HG03175 (cell line): ENCODE data around the gene FBXO4.
A peak's percentile ranks its signal among the peaks of the same experiment; 100 is the strongest.

Source experiments
- ATAC-seq: cut with Tn5 transposase; IDR thresholded peaks from one replicate; pipeline ENCODE4 v1.9.1; 2021; ENCODE audit warnings: mild to moderate bottlenecking, moderate library complexity; ENCODE audit not compliant: unreplicated experiment

FBXO4 gene, protein sequence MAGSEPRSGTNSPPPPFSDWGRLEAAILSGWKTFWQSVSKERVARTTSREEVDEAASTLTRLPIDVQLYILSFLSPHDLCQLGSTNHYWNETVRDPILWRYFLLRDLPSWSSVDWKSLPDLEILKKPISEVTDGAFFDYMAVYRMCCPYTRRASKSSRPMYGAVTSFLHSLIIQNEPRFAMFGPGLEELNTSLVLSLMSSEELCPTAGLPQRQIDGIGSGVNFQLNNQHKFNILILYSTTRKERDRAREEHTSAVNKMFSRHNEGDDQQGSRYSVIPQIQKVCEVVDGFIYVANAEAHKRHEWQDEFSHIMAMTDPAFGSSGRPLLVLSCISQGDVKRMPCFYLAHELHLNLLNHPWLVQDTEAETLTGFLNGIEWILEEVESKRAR

DNA sequence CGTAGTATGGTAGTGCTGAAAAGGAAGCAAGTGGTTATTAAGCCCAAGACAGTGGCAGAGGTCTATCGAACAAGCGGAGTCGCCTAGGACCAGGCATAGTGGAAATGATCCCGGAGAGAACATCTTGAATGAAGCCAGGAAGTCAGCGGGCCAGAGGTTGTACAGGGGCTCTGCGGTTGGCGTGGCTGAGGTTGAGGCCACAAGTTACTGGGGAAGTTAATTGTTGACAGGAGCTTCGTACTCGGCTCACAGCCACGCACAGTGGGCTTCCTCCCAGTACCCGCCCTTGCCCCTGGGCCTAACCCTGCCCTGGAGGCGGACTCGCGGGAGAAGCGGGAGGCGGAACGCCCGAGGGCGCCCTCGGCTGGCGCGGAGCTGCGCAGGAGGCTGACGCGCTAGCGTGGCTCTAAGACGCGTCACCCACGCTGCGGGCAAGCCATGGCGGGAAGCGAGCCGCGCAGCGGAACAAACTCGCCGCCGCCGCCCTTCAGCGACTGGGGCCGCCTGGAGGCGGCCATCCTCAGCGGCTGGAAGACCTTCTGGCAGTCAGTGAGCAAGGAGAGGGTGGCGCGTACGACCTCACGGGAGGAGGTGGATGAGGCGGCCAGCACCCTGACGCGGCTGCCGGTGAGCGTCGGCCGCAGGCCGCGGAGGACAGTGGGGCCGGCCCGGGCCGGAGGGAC lies at the start of gene FBXO4:
Gene FBXO4, plus strand, starts transcription at position 410 of the 683 bp plus-strand sequence. Its CDS starts 29 bp downstream, at position 439.
- ATAC-seq = peak; percentile 86

DNA sequence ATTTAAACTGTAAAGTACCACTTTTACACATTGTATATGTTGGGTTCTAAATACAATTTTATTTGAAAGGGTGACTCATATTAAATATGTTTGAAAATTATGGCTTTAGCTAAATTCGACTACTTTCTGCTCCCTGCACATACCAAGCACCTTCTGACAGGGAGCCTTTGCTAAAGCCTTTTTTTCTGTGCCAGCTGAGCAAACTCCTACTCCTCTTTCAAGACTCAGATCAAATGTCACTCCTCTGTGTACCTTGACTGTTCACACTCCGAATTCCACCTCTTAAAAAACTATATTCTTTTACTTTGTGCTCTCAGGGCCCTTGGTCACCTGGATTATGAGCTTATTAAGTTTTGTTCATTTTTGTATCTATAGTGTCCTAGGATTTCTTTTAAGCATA lies 48.4 kb upstream of the FBXO4 start:
- no peak for ATAC-seq

DNA sequence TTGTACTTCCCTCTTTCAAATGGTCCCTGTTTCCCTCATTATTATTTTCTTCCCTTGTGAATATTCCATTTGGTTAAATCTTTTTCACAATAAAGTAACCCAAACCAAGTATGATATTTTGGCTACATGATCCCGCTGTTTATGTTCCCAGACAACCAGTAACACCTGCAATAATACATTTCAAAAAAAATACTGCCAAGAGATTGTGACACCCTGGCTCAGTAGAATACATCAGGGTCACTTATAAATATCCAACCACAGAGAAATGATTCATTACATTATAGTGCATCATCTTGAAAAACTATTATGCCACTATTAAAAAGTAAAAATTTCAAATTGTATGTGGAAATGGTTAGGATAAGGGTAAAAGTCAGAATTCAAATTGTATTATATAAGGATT lies 47.7 kb upstream of the FBXO4 start:
- no peak for ATAC-seq

DNA sequence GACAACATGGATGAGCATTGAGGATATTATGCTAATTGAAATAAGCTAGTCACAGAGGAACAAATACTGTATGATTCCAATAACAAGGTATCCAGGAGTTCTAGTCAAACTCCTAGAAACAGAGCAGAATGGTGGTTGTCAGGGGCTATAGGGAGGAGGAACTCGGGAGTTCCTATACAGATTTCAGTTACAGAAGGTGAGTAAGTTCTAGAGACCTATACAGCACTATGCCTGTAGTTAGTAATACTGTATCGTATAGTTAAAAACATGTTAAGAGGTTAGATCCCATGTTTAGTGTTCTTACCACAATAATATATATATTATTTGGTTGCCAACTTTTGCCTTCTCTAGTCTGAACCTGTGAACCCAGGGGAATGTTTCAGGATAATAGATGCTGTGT lies 46.9 kb upstream of the FBXO4 start:
- peak; percentile 45 for ATAC-seq

DNA sequence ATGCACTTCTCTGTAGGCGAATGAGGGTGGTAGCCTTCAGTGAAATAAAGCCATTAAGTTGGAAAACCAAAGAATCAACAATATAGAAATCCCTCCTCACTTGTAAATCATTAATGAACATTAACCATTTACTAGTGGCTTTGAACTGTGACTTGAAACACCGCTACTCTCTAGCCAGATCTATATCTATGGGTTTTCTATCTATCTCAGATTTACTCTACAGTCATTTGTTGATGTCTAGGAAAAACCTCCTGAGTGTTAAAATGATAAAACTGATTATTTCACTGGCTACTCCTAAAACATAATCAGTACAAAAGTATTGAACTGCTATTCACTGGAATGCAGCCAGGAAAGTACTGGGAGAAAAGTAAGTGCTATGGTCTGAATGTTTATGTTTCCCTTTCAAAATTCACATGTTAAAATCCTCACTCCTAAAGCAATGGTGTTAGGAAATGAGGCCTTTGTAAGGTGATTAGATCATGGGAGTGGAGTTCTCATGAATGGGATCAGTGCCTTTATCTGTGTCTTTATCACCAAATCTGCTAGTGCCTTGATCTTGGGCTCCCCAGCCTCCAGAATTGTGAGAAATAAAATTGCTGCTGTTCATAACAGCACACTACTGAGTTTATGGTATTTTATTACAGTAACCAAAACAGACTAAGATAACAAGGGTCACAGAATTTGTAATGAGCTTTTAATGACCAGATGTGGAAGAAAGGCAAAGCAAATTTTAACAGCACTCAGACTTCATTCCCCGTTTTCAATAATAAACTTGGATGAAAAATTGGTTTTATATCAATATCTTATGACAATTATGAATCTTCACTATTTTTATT lies 46.2 kb upstream of the FBXO4 start:
- ATAC-seq = peak; percentile 69

DNA sequence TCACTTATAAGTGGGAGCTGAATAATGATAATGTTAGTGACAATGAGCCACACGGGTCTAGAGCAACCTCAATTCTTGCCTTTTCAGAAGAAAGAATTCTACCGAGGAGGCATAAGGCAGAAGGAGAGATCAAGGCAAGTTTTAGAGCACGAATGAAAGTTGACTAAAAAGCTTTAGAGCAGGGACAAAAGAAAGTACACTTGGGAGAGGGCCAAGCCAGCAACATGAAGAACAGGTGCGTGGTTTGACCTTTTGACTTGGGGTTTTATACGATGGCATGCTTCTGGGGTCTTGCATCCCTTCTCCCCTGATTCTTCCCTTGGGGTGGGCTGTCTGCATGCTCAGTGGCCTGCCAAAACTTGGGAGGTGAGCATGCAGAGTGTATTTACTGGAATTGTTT lies 42.3 kb upstream of the FBXO4 start:
- ATAC-seq = no peak

DNA sequence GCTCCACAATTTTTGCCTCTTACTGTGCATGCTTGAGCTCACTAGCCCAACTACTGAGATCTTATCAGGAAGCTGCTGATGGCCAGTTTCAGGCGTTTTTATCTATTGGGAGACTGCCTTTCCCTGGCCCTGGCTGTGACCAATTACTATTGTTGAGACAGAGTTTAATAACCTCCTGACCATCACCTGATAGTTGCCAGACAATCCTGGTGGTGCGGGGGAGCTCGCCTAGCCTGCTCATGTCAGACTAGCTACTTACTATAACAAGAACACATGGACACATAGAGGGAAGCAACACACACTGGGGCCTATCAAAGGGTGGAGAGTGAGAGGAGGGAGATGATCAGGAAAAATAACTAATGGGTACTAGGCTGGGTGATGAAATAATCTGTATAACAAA lies 41.8 kb upstream of the FBXO4 start:
- no peak for ATAC-seq

DNA sequence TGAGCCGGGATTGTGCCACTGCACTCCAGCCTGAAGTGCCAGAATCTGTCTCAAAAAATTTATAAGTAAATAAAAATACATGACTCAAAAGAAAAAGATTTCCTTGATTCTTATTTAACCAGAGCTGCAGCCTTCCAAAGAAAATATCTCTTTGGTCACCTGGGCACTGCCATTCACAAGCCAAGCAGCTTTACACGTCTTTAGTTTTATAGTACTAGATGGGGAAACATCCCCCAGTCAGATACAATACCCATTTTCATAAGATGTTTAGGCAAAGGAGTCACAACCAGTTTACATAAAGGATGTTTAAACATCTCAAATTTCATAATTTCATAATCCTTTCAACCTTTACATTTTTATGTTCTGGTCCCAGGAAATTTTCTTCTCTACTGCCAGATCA lies 41.1 kb upstream of the FBXO4 start:
- no peak for ATAC-seq

DNA sequence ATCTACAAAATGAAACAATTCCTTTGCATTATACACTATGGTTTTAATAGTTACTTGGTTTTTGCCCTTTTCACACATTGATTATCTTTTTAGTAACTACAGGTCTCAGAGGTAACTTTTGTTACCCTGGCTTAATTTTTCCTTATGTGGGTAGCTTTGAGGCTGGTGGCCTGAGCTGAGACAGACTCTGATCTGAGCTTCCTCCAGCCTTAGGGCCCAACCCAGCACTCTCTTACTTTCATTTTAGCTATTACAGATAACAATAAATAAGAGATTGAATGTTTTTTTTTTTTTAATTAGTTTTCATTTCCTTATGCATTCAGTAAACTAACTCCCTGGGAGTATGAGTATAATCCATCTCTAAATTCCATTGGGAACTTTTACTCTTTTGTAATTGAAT lies 39.8 kb upstream of the FBXO4 start:
- ATAC-seq = no peak

DNA sequence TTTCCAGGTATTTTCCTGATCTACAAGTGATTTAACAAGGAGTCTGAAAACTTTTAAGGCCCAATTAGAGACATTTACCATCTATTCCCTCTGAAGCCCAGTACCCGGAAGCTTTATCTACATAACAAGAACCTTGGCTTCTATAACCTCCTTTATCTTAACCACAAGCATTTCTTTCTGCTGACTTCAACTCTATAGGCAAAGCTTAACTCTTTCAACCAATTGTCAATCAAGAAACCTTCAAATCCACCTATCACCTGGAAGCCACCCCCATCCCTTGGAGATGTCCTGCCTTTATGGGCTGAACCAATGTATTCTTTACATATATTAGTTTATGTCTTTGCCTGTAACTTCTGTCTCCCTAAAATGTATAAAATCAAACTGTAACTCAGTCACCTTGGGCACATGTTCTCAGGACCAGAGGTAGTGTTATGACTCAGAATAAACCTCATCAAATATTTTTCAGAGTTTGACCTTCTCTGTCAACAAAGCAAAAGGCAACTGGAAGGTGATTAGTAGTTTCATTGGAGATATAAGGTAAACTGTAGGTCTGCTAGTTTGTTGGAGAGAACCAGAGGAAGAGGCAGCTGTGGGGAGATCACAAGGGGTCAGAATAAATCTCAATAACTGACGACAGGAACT lies 33.9 kb upstream of the FBXO4 start:
- no peak for ATAC-seq

DNA sequence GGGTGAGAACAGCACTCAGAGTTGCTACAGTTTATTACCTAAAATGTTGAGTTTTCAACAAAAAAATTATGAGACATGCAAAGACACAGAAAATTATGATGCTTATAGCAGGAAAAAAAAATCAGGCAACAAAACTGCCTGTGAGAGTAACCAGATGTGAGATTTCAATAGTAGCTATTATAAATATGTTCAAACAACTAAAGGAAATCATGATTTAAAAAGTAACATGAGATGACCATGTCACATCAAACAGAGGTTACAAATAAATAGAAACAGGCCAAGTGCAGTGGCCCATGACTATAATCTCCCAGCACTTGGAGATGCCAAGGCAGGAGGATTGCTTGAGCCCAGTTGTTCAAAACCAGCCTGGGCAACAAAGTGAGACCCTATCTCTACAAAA lies 33.0 kb upstream of the FBXO4 start:
- no peak for ATAC-seq

DNA sequence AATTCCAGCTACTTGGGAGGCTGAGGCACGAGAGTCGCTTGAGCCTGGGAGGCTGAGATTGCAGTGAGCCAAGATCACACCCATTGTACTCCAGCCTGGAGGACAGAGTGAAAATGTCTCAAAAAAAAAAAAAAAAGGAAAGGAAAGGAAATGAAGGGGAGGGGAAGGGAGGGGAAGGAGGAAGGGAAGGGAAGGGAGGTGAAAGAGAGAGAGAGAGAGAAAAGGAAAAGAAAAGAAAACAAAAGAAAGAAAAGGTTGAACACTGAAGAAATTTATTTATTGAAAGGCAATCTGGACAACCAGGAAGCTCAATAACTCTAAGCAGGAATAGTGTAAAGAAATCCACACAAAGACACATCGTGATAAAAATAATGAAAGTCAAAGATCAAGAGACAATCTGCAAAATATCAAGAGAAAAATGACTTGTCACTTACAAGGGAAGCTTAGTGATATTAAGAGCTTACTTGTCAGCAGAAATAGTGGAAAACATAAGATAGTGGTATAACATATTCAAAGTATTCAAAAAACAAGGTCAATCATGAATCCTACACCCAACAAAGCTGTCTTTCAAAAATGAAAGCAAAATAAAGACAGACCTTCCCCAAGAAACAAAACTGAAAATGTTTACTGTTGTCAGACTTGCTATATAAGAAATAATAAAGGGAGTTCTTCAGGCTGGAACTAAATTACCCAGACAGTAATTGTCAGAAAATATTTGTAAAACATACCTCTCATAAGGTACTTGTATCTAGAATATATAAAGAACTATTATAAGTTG lies 31.8 kb upstream of the FBXO4 start:
- peak; percentile 46 for ATAC-seq

DNA sequence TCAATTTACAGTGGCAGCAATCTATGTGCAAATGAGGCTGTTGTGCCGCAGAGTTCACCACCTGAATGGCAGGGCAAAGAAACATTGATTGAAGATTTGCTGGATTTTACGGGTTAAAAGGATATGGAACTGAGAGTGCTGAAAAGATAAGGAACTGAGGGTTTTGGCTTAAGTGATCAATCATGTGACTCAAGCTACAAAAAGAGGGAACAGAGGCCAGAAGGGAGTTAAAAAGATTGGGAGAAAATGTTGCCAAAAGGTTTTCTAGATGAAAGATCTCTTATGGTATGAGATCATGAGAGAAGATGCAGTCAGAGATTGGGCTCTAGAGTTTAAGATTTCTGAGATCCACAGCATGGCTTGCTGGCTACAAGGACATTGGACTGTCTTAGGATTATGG lies 28.9 kb upstream of the FBXO4 start:
- ATAC-seq = no peak

DNA sequence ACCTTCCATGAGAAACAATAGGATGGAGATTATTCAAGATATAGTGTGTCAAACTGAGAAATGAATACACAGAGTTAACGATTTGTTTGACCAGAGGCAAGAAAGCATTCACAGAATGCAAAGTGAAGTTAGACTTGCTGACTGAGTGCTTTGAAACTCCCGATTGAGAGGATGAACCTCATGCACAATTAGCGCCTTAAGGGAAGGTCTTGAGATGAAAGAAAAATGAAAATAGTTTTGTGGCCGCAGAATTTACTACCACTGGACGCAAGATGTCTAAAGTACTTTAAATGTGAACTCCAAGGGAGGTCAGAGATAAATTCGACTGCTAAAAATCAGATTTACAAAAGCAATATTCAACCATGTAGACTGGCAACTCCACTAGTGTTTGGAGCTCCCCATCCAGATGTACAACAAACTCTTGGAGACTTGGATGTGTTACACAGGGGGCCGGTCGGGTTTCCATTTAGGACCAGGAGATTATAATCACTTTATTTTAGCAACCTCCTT lies 21.6 kb upstream of the FBXO4 start:
- ATAC-seq = no peak

DNA sequence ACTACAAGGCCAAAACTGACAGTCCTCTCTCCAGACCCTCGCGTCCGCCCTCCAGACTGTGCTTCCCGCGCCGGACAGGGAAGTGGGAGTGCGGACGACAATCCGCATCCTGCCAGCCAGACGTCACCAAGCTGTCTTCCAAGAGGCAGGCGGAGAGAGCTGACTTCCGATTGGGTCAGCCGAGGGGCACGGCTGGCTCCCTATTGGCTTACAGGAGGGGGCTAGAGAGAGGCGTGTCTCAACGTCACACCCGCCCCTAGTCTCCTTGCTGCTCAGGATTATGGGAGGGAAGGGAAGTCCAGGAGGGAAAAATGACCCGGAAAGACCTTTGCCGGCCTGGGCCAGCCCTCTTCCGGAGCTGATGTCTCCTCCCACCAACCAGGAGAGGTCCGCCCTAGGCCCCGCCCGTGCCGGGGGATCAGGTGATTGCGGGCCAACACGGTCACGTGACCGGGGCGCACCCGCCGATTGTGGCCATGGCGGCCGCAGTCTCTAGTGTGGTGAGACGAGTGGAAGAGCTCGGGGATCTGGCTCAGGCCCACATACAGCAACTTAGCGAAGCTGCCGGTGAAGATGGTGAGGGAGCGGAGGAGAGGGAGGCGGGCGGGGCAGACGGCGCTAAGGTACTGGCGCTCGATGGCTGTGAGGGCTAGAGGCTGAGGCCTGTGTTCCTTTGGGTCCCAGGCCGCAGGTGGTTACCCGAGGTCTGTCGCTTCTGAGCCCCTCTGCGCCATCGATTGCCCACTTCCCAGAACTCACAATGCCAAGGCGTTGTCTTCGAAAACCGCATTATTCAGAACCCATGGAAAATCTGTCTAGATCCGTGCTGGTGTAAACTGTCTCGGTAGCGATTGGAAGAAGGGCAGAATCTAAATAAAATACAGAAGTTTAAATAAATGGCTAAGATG lies 20.9 kb upstream of the FBXO4 start, which contains the start of gene RIMOC1:
Gene RIMOC1, plus strand, starts transcription at position 453 of the 908 bp plus-strand sequence. Its CDS starts 24 bp downstream, at position 477.
- ATAC-seq = peak; percentile 98

DNA sequence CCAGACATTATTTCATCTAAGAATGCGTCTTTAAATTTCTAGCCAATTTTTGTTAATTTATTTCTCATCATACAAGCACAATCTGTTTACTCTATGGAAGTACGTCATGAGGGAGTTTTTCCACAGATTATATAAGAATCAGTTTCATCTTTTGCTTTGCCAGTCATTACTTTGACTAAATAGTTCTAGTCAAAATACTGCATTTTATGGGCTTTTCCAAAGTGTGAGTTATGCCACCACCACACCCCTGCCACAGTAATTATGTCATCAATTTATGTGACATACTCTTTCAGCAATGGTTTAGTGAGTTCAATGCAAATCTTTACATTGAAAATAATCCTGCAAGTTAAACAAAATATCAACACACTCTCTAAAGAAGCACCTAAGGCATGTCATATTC lies 18.9 kb upstream of the FBXO4 start:
- ATAC-seq = no peak

DNA sequence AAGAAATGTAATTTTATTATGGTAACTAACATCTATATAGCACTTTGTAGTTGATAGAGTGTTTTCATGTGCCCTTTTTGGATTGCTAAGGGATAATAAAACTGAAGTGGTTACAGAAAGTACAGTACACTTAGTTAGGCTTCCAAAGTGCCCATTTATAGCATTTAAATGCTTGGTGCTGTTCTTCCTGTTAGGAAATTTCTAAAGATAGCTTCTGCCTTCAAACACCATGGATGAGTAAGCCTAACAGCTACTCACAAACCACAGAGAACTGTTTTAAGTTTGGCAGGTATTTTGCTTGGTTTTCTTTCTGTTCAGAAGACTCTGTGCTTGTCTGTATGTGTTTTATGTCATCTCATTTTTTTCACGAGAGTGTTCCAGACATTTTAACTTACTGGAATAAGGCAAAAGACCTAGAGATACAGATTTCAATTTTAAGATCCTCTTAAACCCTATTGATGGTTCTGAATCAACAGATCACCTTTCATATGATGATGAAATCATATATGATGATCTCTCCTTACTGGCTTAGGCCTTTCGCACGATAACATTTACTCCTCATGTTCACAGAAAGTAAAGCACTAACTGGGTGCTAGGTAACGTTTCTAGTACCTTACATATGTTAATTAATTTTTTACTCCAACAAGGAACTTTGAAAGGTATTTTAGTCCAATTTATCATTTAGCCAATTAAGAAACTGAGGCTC lies 16.6 kb upstream of the FBXO4 start:
- ATAC-seq = no peak

DNA sequence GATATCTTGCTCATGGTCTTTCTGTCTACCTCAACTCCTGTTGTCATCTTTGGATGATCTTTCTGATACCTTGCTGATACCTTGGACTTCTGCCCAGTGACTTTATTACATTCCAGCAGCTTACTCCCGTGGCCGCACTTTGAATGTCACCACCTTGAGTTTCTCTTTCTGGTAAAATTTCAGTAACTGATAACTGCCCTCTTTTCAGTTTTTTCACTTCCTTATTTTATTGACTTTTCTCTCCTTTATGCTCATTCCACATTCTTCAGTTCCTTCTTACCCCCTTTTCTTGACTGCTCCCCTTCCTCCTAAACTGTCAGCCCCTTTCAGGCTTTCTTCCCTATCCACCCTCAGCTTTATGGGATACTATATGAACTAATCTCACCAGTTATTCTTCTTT lies 7.0 kb upstream of the FBXO4 start:
- ATAC-seq = peak; percentile 50
